Measurements from ENCODE around the gene AP3S2. TPM values are rescaled to one million over a fixed set of nuclear protein-coding genes. Genes with fewer than 3 reads are reported as not detected.

AP3S2 gene
- total and polyA plus RNA-seq, 2 of the 8 experiments (the other 6 are each of a cell fraction or from before 2014, with no cell fraction given), result 19.2 to 45.4 TPM

- Histone ChIP-seq H2BK5ac (ENCODE audit: low read depth, low read length) (no peak overlapping the region), H4K5ac (ENCODE audit: insufficient read length, low read depth, low read length) (no peak overlapping the region), H3K23ac (ENCODE audit: insufficient read length) (no peak overlapping the region), H3K23me2 (ENCODE audit: low read depth, low read length) (peaks cover 2% of the 10 kb centered on the region; the same call in 1 of the 2 replicates), H3K4me3 (ENCODE audit: extremely low read depth in 1 of 4, insufficient read depth in 2 of 4, low read depth in 3 of 4, low read length in 4 of 4) (no peak overlapping the region), H3K36me3 (ENCODE audit: control insufficient read depth in 2 of 4, insufficient read depth in 4 of 4, low read length in 3 of 4) (no peaks in the 10 kb centered on the region), H4K91ac (replicated peaks; ENCODE audit: insufficient read length, low read length) (no peak overlapping the region), H3K18ac (ENCODE audit: extremely low read depth, low read length) (no peak overlapping the region), H3K27ac (ENCODE audit: low read depth, low read length) (no peak overlapping the region), H4K8ac (ENCODE audit: extremely low read depth, insufficient read depth, low read length) (no peak overlapping the region), H2BK120ac (replicated peaks; ENCODE audit: low read depth, low read length) (no peak overlapping the region), H2AK5ac (ENCODE audit: low read depth, low read length) (no peak overlapping the region), H3K27me3 (replicated peaks in 1 of 4; ENCODE audit: control insufficient read depth in 3 of 4, extremely low read depth in 1 of 4, insufficient read depth in 3 of 4, low read length in 3 of 4) (peaks cover 5 to 27% (median 24%) of the 10 kb centered on the region in 4 experiments), H3K56ac (replicated peaks; ENCODE audit: insufficient read length, low read depth, low read length) (no peak overlapping the region), H2AFZ (ENCODE audit: low read length) (no peak overlapping the region), H4K20me1 (replicated peaks in 1 of 2; ENCODE audit: control insufficient read depth in 1 of 2, insufficient read depth in 2 of 2, low read length in 2 of 2) (peaks cover 0 to 2% of the 10 kb centered on the region in 2 experiments), H3K4me2 (ENCODE audit: insufficient read depth in 1 of 2, low read depth in 2 of 2, low read length in 2 of 2) (no peak overlapping the region), H3K79me1 (ENCODE audit: low read depth, low read length) (no peaks in the 10 kb centered on the region), H2BK15ac (ENCODE audit: low read length) (peak overlapping the region; percentile 72; the same call in 1 of the 2 replicates), H3K4ac (replicated peaks; ENCODE audit: insufficient read length, low read depth, low read length) (no peak overlapping the region), H3K79me2 (ENCODE audit: control insufficient read depth in 1 of 2, insufficient read depth in 2 of 2, low read length in 2 of 2) (no peaks in the 10 kb centered on the region), H3K14ac (ENCODE audit: insufficient read length) (no peak overlapping the region), H3K9me3 (ENCODE audit: insufficient read depth in 2 of 2, low read depth in 1 of 2, low read length in 1 of 2) (peaks cover 0 to 5% of the 10 kb centered on the region in 2 experiments; a peak in 2 of 4 replicates), H2BK20ac (ENCODE audit: low read length) (no peak overlapping the region), H3K9ac (replicated peaks in 1 of 4; ENCODE audit: extremely low read depth in 1 of 4, low read depth in 3 of 4, low read length in 3 of 4) (no peak overlapping the region), H3K4me1 (replicated peaks in 1 of 4; ENCODE audit: control insufficient read depth in 3 of 4, insufficient read depth in 4 of 4, low read length in 3 of 4) (peaks cover 0 to 17% (median 3%) of the 10 kb centered on the region in 4 experiments; a peak in 3 of 7 replicates), H2BK12ac (ENCODE audit: low read depth, low read length) (no peak overlapping the region)
- FAIRE-seq, result no peak
- CTCF ChIA-PET (ENCODE audit: partially characterized antibody), result no interaction called here
- POLR2A ChIA-PET (ENCODE audit: partially characterized antibody), result no interaction called here
- WGBS, 2 experiments (ENCODE audit: extremely low coverage in 1 of 2, insufficient coverage in 1 of 2, insufficient read length in 1 of 2, insufficient replicate concordance in 2 of 2, low coverage in 1 of 2, low lambda C conversion rate in 2 of 2, missing lambda C conversion rate in 1 of 2), result 85% methylated on average over 7 of the region's 7 CpGs; no CpG with 5 or more reads in 1 of the 2 experiments
- DNase-seq (ENCODE audit: low read depth in 1 of 2, low spot score in 2 of 2), result no peak
- TF ChIP-seq SP4 (IDR thresholded peaks at IDR 0.05; ENCODE audit: low read length), result no peak
- no peak for TF ChIP-seq ATF2 (IDR thresholded peaks at IDR 0.05; ENCODE audit: low read length)
- TF ChIP-seq BACH1 (IDR thresholded peaks at IDR 0.05; ENCODE audit: low read length), result no peak
- no peak for TF ChIP-seq SIX5 (IDR thresholded peaks at IDR 0.05; ENCODE audit: low read depth, low read length)
Observed at GRCh38 chr15:89810837-89811236, 83.0 kb downstream of the AP3S2 start.
